Measurements from ENCODE around the gene SNRPB.

SNRPB gene

GRCh38 chr20:2485080-2485479 lies 14.5 kb upstream of the SNRPB start:
- DNase-seq (ENCODE audit: low spot score), result no peak
- H3K27ac ChIP-seq, result no peak overlapping the region
- TF ChIP-seq CTCF (IDR thresholded peaks at IDR 0.05), result no peak

GRCh38 chr20:2483504-2483903 lies 12.9 kb upstream of the SNRPB start:
- TF ChIP-seq CTCF (IDR thresholded peaks at IDR 0.05), result no peak
- H3K4me3 ChIP-seq, result no peak overlapping the region
- no peak overlapping the region for H3K27ac ChIP-seq
- DNase-seq (ENCODE audit: low spot score), result no peak

More at GRCh38 chr20:2485080-2485479, 14.5 kb upstream of the SNRPB start:
- H3K4me3 ChIP-seq, result no peak overlapping the region

- TF ChIP-seq CTCF (IDR thresholded peaks at IDR 0.05), result no peak
- no peak for DNase-seq (ENCODE audit: low spot score)
- no peak overlapping the region for H3K27ac ChIP-seq
- H3K4me3 ChIP-seq, result no peak overlapping the region
Measured at GRCh38 chr20:2480381-2480780, 9.8 kb upstream of the SNRPB start.

GRCh38 chr20:2476742-2477615 lies 6.4 kb upstream of the SNRPB start:
- H3K27ac ChIP-seq, result no peak overlapping the region
- DNase-seq (ENCODE audit: low spot score), result no peak
- no peak for TF ChIP-seq CTCF (IDR thresholded peaks at IDR 0.05)
- no peak overlapping the region for H3K4me3 ChIP-seq

GRCh38 chr20:2475850-2476741 lies 5.5 kb upstream of the SNRPB start:
- Histone ChIP-seq H3K27ac (no peak overlapping the region), H3K4me3 (no peak overlapping the region)
- DNase-seq (ENCODE audit: low spot score), result no peak
- no peak for TF ChIP-seq CTCF (IDR thresholded peaks at IDR 0.05)

GRCh38 chr20:2473516-2473915 lies 2.9 kb upstream of the SNRPB start:
- Histone ChIP-seq H3K4me3 (no peak overlapping the region), H3K27ac (no peak overlapping the region)
- no peak for TF ChIP-seq CTCF (IDR thresholded peaks at IDR 0.05)
- no peak for DNase-seq (ENCODE audit: low spot score)

All from coronary artery (tissue), 2 donors.